Right atrium auricular region (tissue), 2 donors: ENCODE results near the gene AMBN. TPM values are rescaled to one million over a fixed set of nuclear protein-coding genes. Genes with fewer than 3 reads are reported as not detected.

ENCODE experiments used
- DNase-seq: peaks from one replicate; pipeline ENCODE4 v3.0.0-alpha.2; 2019; ENCODE audit warnings: low spot score
- H3K27ac ChIP-seq, 2 donors: fragments of 200-600 bp; sonication (generic); 1 replicate in 1 of 2; 2 replicates in 1 of 2; pipeline ENCODE4 v1.5.1; 2016 to 2019
- H3K27me3 ChIP-seq, 2 donors: fragments of 200-600 bp; sonication (generic); one replicate each; pipeline versions ENCODE4 v1.5.1 to v1.6.0; 2017 to 2019
- H3K36me3 ChIP-seq: fragments of 200-600 bp; sonication (generic); one replicate; pipeline ENCODE4 v1.5.1; 2016
- H3K4me1 ChIP-seq, 2 donors: fragments of 200-600 bp; sonication (generic); one replicate each; pipeline versions ENCODE4 v1.5.1 to v1.6.0; 2017 to 2019
- H3K4me3 ChIP-seq, 2 donors: fragments of 200-600 bp; sonication (generic); 1 replicate in 1 of 2; 2 replicates in 1 of 2; pipeline ENCODE4 v1.5.1; 2017 to 2019; ENCODE audit warnings: mild to moderate bottlenecking in 1 of 2, moderate library complexity in 1 of 2
- H3K9me3 ChIP-seq, 2 donors: fragments of 200-600 bp; sonication (generic); one replicate each; pipeline ENCODE4 v1.5.1; 2019
- total RNA-seq, 2 donors: library from RNA; depleted of rRNA; stranded (reverse); fragments of >200 nt; gene quantifications; one replicate each; pipeline ENCODE4 v1.1.0, GENCODE V29; 2016
- TF ChIP-seq, protein P1 (sequence below), 2 donors: fragments of 200-600 bp; sonication (generic); IDR thresholded peaks; one replicate each; pipeline ENCODE4 v1.5.1; 2019; ENCODE audit warnings: antibody characterized with exemption in 2 of 2

The AMBN gene
- total RNA-seq, 2 donors from 2014 or later: not detected

- H3K36me3 ChIP-seq: no peaks in the 10 kb centered on the region
- DNase-seq: no peak
These were observed 9.5 kb downstream of the AMBN start for GRCh38 chr4:70601422-70602039.

GRCh38 chr4:70603856-70604255 lies 11.8 kb downstream of the AMBN start:
- Histone ChIP-seq H3K27me3 (no peaks in the 10 kb centered on the region), H3K9me3 (no peaks in the 10 kb centered on the region), H3K4me3 (no peak overlapping the region), H3K36me3 (no peaks in the 10 kb centered on the region), H3K27ac (no peak overlapping the region), H3K4me1 (no peaks in the 10 kb centered on the region)
- DNase-seq: no peak
- TF ChIP-seq, protein P1, sequence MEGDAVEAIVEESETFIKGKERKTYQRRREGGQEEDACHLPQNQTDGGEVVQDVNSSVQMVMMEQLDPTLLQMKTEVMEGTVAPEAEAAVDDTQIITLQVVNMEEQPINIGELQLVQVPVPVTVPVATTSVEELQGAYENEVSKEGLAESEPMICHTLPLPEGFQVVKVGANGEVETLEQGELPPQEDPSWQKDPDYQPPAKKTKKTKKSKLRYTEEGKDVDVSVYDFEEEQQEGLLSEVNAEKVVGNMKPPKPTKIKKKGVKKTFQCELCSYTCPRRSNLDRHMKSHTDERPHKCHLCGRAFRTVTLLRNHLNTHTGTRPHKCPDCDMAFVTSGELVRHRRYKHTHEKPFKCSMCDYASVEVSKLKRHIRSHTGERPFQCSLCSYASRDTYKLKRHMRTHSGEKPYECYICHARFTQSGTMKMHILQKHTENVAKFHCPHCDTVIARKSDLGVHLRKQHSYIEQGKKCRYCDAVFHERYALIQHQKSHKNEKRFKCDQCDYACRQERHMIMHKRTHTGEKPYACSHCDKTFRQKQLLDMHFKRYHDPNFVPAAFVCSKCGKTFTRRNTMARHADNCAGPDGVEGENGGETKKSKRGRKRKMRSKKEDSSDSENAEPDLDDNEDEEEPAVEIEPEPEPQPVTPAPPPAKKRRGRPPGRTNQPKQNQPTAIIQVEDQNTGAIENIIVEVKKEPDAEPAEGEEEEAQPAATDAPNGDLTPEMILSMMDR (IDR thresholded peaks at IDR 0.05): no peak

More at GRCh38 chr4:70601422-70602039, 9.5 kb downstream of the AMBN start:
- Histone ChIP-seq H3K4me3 (no peak overlapping the region), H3K27me3 (no peaks in the 10 kb centered on the region), H3K4me1 (no peaks in the 10 kb centered on the region), H3K9me3 (no peaks in the 10 kb centered on the region), H3K27ac (no peak overlapping the region)
- TF ChIP-seq, protein P1 (IDR thresholded peaks at IDR 0.05): peak in 1 of 2 donors; percentile 68

- H3K4me3 ChIP-seq: no peak overlapping the region
- H3K27me3 ChIP-seq: no peaks in the 10 kb centered on the region
- DNase-seq: no peak
- TF ChIP-seq, protein P1 (IDR thresholded peaks at IDR 0.05): no peak
- H3K4me1 ChIP-seq: no peaks in the 10 kb centered on the region
- no peaks in the 10 kb centered on the region for H3K9me3 ChIP-seq
- no peak overlapping the region for H3K27ac ChIP-seq
- H3K36me3 ChIP-seq: no peaks in the 10 kb centered on the region
These were observed 14.4 kb downstream of the AMBN start for GRCh38 chr4:70606459-70606858.

DNA sequence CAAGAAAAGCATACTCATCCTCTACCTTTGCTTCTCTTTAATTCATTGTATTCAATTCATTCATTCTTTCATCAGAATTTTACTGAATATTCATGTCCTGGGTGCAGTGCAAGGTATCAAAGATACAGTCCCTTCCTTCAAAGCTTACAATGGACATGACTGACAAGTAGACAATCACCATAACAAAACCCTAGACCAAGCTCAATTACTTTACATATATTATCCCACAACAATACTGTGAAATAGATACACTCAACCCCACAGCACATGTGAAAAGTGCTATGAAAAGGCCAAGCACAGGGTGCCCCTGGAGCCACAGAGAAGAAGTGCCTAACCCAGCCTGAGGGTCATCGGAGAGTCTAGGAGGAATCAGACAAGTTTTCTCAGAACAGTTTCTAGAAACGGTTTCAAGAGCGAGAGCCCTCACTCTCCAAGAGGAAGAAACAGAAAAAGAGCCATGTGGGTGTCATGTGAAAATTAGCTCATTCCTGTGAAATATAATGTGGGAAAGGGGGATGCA lies 15.3 kb downstream of the AMBN start:
- no peak for DNase-seq
- Histone ChIP-seq H3K27ac (no peak overlapping the region), H3K27me3 (no peaks in the 10 kb centered on the region), H3K36me3 (no peaks in the 10 kb centered on the region), H3K4me1 (no peaks in the 10 kb centered on the region), H3K4me3 (no peak overlapping the region), H3K9me3 (no peaks in the 10 kb centered on the region)
- TF ChIP-seq, protein P1 (IDR thresholded peaks at IDR 0.05): no peak

- DNase-seq: no peak
- Histone ChIP-seq H3K4me3 (no peak overlapping the region), H3K27ac (no peak overlapping the region), H3K9me3 (no peaks in the 10 kb centered on the region), H3K27me3 (no peaks in the 10 kb centered on the region), H3K4me1 (no peaks in the 10 kb centered on the region), H3K36me3 (no peaks in the 10 kb centered on the region)
- TF ChIP-seq, protein P1 (IDR thresholded peaks at IDR 0.05): no peak
These were observed 16.3 kb downstream of the AMBN start for GRCh38 chr4:70608324-70608723.
